Testis (tissue), 3 donors: ENCODE measurements around the gene ESPN. TPM values are rescaled to one million over a fixed set of nuclear protein-coding genes. Genes with fewer than 3 reads are reported as not detected.
"Not testable (repeated sequence)": the region's sequence is repeated elsewhere in the genome, so short reads cannot be mapped to it uniquely, and the experiment has no call there.

Experiments
- DNase-seq: peaks from one replicate; pipeline ENCODE4 v3.0.0-alpha.2; 2019
- H3K27ac ChIP-seq, 2 donors: fragments of 200-600 bp; sonication (generic); one replicate each; pipeline ENCODE4 v1.5.1; 2019
- H3K27me3 ChIP-seq: fragments of 200-600 bp; sonication (generic); one replicate; pipeline ENCODE4 v1.5.1; 2019
- H3K36me3 ChIP-seq: fragments of 200-600 bp; sonication (generic); one replicate; pipeline ENCODE4 v1.5.1; 2017; ENCODE audit warnings: low read depth; ENCODE audit errors: missing control alignments
- H3K4me1 ChIP-seq: fragments of 200-600 bp; sonication (generic); one replicate; pipeline ENCODE4 v1.5.1; 2019
- H3K4me3 ChIP-seq, 2 donors: fragments of 200-600 bp; sonication (generic); one replicate each; pipeline ENCODE4 v1.5.1; 2017 to 2019
- H3K9me3 ChIP-seq: fragments of 200-600 bp; sonication (generic); one replicate; pipeline ENCODE4 v1.5.1; 2017
- POLR2A ChIP-seq: fragments of 450-650 bp; IDR thresholded peaks from one replicate; pipeline ENCODE4 v1.6.1; 2017; ENCODE audit warnings: antibody characterized with exemption, mild to moderate bottlenecking, moderate library complexity
- WGBS, 2 donors: methylation state at CpG; one replicate each; pipeline ENCODE4 v1.1.5; 2018; 5-methylcytosine and 5-hydroxymethylcytosine counted together
- intact Hi-C: fragments of 100-400 bp; cut with DNase I; formaldehyde crosslinking; loops from one replicate; pipeline ENCODE4 v1.15.1; 2023; ENCODE audit warnings: low total_unique reads
- polyA plus RNA-seq: library from polyadenylated mRNA; stranded (reverse); fragments of 350-450 nt; fragmentation: Illumina TruSeq; extraction: RNeasy Lipid Tissue Mini Kit (QIAGEN cat#74804); gene quantifications from one replicate; pipeline ENCODE4 v1.2.3, GENCODE V29; 2014; ENCODE audit warnings: low read depth, low replicate concordance; ENCODE audit not compliant: insufficient read depth
- total RNA-seq, 2 donors: library from RNA; depleted of rRNA; stranded (reverse); fragments of >200 nt; gene quantifications; one replicate each; pipeline ENCODE4 v1.2.3, GENCODE V29; 2016
- TF ChIP-seq, protein P1 (sequence below), 3 experiments: fragments of 450-650 bp in 2 of 3; fragments of 200-600 bp in 1 of 3; sonication (generic) in 1 of 3; IDR thresholded peaks; one replicate each; pipeline ENCODE4 v1.5.1; 2016 to 2019; ENCODE audit warnings: antibody characterized with exemption in 3 of 3, mild to moderate bottlenecking in 2 of 3, moderate library complexity in 1 of 3

Gene ESPN
- total and polyA plus RNA-seq, 3 donors from 2014 or later, result 270 to 404 (median 396) TPM

DNA sequence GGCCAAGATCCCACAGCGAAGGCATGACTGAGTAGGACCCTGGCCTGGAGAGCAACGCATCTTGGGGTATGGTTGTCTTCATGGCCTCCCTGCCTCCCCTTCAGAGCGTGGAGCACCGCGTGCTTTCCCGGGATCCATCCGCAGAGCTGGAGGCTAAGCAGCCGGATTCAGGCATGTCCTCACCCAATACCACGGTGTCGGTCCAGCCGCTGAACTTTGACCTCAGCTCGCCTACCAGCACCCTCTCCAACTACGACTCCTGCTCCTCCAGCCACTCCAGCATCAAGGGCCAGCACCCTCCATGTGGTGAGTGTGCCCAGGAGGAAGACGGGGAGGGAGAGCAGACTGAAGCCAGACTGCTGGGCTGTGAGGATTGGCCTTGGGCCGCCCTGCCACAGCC is 19.8 kb downstream of the ESPN start:
- DNase-seq, result no peak
- intact Hi-C loops, result no loop called here
- 90 to 93% methylated on average over 3 to 15 of the region's 15 CpGs for WGBS, 2 donors
- no peak overlapping the region for H3K27ac ChIP-seq
- H3K9me3 ChIP-seq, result no peaks in the 10 kb centered on the region
- no peak for TF ChIP-seq POLR2A
- TF ChIP-seq, protein P1, sequence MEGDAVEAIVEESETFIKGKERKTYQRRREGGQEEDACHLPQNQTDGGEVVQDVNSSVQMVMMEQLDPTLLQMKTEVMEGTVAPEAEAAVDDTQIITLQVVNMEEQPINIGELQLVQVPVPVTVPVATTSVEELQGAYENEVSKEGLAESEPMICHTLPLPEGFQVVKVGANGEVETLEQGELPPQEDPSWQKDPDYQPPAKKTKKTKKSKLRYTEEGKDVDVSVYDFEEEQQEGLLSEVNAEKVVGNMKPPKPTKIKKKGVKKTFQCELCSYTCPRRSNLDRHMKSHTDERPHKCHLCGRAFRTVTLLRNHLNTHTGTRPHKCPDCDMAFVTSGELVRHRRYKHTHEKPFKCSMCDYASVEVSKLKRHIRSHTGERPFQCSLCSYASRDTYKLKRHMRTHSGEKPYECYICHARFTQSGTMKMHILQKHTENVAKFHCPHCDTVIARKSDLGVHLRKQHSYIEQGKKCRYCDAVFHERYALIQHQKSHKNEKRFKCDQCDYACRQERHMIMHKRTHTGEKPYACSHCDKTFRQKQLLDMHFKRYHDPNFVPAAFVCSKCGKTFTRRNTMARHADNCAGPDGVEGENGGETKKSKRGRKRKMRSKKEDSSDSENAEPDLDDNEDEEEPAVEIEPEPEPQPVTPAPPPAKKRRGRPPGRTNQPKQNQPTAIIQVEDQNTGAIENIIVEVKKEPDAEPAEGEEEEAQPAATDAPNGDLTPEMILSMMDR (IDR thresholded peaks at IDR 0.05), result no peak
- H3K27me3 ChIP-seq, result no peaks in the 10 kb centered on the region
- no peak overlapping the region for H3K4me3 ChIP-seq
- no peaks in the 10 kb centered on the region for H3K36me3 ChIP-seq
- H3K4me1 ChIP-seq, result peaks cover 3% of the 10 kb centered on the region

DNA sequence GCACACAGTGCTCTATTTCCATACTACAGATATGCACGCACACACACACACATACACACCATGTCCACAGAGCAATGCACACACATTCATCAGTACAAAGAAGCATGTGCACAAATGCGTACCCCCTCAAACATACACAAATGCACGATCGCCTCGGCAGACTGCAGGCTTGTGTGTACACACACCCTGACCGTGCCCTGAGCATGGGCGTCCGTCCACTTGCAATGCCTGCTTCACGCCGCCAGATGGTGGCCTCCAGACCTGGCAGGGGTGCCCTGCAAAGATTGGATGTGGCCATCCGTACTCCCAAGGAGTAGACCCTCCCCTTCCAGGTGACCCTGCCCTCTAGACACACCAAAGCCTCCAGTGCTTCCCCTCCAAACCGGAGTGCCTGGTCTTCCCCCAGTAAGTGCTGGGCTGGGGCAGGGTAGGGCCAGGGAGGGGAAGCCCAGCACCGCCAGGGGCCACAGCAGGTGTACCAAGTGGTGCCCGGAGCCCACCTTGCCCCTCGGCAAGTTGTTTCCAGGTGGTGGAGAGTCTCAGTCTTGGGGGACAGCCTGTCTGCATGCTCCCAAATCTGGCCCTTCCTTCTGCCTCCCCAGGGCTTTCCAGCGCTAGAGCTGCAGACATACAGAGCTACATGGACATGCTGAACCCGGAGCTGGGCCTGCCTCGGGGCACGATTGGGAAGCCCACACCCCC is 20.6 kb downstream of the ESPN start:
- H3K4me3 ChIP-seq, result no peak overlapping the region
- H3K4me1 ChIP-seq, result no peaks in the 10 kb centered on the region
- H3K27ac ChIP-seq, result no peak overlapping the region
- intact Hi-C loops, result no loop called here
- no peaks in the 10 kb centered on the region for H3K36me3 ChIP-seq
- no peaks in the 10 kb centered on the region for H3K27me3 ChIP-seq
- 67 to 73% methylated on average over 15 to 19 of the region's 19 CpGs for WGBS, 2 donors
- no peak for DNase-seq
- H3K9me3 ChIP-seq, result no peaks in the 10 kb centered on the region
- no peak for TF ChIP-seq POLR2A
- TF ChIP-seq, protein P1 (IDR thresholded peaks at IDR 0.05), result peak in 2 of 3 experiments; percentile 23 to 39

DNA sequence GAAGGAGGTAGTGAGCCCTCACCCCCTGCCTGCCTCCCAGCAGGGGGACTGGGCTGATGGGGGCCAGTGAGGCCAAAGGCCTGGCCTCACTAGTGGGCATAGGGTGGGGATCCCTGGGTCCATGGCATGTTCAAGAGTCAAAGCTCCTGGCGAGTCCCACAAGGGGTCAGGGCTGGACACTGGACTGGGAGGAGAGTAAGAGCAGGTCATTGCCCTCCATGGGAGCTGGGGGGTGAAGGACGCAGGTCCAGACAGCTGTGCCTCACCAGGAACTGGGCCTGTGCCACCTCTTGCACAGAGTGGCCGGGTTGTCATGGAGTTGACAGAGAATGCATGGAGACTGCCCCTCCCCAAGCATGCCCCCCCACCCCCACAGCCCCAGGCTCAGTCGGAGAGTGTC is 21.4 kb downstream of the ESPN start:
- DNase-seq, H3K27ac ChIP-seq, H3K4me3 ChIP-seq, intact Hi-C loops, H3K9me3 ChIP-seq, H3K27me3 ChIP-seq, H3K4me1 ChIP-seq, H3K36me3 ChIP-seq: not testable (repeated sequence)
- 72 to 92% methylated on average over 3 to 4 of the region's 4 CpGs for WGBS, 2 donors

DNA sequence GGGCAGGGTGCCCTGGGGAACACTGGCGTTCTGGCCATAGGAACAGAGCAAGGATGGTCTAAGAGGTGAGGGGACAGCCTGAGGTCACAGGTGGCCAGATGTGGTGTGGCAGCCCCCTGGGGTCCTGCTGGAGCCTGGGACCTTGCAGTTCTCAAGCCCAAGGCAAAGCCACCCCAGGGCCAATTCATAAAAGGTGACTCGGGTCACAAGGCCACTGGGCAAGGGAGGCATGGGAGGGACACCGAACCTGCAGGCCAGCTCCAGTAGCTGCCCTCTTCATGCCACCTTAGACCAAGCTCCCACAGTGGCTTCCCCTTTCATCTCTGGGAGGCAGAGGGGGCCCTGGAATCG is 22.1 kb downstream of the ESPN start:
- 63 to 68% methylated on average over 4 of the region's 4 CpGs for whole genome bisulfite sequencing, 2 donors
- Histone ChIP-seq H3K27me3 (no peaks in the 10 kb centered on the region), H3K4me1 (no peaks in the 10 kb centered on the region), H3K4me3 (no peak overlapping the region), H3K36me3 (no peaks in the 10 kb centered on the region), H3K9me3 (no peaks in the 10 kb centered on the region), H3K27ac (no peak overlapping the region)
- intact Hi-C loops, result no loop called here
- no peak for TF ChIP-seq POLR2A
- TF ChIP-seq, protein P1 (IDR thresholded peaks at IDR 0.05), result no peak
- no peak for DNase-seq

DNA sequence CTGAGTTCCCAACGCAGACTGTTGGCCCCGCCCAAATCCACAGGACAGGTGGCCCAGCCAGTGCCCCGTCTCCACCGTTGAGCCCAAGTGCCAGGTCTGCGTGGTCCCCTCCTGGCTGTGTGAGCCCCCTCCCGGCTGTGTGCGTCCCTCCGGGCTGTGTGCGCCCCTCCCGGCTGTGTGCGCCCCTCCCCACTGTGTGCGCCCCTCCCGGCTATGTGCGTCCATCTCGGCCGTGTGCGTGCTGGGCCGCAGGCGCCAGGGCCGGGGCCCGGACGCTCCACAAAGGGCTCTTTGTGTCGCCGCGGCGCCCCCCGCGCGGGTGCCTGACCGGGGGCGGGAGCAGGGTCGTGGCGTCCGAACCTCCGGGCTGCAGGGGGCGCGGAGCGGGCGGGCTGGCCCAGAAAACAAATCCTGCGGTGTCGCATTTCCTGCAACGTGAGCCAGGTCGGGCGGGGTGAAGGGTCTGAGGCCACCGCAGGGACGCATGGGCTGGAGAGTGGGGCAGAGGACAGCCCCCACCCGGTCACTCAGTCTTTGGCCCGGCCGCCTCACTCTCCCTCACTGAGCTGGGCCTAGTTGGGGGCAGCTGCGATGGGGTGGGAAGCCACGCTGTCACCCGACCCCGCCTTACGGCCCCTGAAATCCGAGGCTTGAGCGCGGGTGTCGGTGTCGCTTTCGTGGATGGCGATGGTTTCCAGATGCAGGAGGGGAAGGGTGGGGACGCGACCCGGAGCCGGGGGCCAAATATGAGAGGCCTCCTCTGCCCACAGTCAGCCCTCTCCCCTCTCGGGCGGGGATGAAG is 22.6 kb downstream of the ESPN start:
- intact Hi-C loops, result no loop called here
- TF ChIP-seq, protein P1 (IDR thresholded peaks at IDR 0.05), result no peak
- no peak for TF ChIP-seq POLR2A
- WGBS, 2 donors, result 9 to 12% methylated on average over 7 to 57 of the region's 67 CpGs
- Histone ChIP-seq H3K27me3 (no peaks in the 10 kb centered on the region), H3K36me3 (no peaks in the 10 kb centered on the region), H3K4me3 (no peak overlapping the region), H3K4me1 (no peaks in the 10 kb centered on the region), H3K9me3 (no peaks in the 10 kb centered on the region), H3K27ac (no peak overlapping the region)
- DNase-seq, result no peak
